GM04504 (cell line): ENCODE measurements around the gene SOX9.
"Not testable (repeated sequence)": the region's sequence is repeated elsewhere in the genome, so short reads cannot be mapped to it uniquely, and the experiment has no call there.

Experiments
- DNase-seq: peaks from one replicate; pipeline ENCODE4 v3.0.0-alpha.2; 2012; ENCODE audit warnings: low read depth

Gene SOX9

DNA sequence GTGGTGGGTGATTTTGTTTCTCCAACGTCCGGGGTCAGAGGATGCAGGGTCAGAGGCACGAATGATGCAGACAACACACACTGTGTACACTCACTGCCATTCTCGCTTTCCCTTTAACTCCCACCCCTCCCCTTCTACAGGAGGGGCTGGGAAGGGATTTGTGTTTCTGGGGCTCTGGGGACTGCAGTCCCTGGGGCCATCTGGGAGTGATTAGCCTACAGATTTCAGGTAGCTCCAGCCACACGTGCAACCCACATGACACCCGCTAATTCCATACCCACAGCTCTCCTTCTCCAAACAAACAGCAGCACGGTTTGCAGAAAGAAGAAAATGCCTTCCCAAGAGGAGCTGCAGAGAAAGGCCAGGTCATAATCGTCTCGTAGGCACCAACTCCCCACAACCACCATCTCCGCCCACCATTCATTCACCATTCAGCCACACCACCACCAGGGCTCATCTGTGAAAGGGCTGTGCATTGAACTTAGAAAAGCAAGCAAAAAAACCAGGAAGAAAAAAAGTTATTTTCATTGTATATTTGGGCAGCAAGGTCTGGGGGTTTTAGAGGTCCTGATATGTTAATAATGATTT is 9.4 kb upstream of the SOX9 start:
- DNase-seq = no peak

DNA sequence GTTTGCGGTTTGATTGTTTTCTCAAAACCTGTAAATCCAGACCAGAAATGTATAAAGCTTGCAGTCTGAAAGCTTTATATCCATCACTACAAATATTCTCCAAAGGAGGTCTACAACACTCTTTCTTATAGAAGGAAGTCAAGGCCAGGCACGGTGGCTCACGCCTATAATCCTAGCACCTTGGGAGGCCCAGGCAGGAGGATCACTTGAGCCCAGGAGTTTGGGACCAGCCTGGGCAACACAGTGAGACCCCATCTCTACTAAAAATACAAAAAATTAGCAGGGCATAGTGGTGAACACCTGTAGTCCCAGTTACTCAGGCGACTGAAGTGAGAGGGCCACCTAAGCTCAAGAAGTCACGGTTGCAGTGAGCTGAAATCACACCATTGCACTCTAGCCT is 8.9 kb upstream of the SOX9 start:
- not testable (repeated sequence) for DNase-seq

DNA sequence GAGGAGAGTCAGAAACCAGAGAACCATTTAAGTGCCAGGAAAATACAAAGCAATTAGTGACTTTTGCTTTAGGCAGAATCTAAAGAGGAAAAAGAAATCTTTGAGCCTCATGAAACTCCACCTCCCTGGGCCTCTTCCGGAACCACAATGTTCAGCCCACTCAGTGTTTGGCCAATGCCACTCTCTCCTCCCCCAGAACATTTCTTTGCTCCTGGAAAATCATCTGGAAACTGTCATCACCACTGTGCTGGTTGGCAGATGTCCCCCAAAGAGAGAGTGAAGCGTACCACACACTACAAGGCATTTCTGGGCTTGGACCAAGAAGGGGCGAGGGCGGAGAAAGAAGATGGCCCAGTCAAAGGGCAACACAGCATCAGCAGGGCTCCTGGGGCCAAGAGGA is 7.1 kb upstream of the SOX9 start:
- no peak for DNase-seq

DNA sequence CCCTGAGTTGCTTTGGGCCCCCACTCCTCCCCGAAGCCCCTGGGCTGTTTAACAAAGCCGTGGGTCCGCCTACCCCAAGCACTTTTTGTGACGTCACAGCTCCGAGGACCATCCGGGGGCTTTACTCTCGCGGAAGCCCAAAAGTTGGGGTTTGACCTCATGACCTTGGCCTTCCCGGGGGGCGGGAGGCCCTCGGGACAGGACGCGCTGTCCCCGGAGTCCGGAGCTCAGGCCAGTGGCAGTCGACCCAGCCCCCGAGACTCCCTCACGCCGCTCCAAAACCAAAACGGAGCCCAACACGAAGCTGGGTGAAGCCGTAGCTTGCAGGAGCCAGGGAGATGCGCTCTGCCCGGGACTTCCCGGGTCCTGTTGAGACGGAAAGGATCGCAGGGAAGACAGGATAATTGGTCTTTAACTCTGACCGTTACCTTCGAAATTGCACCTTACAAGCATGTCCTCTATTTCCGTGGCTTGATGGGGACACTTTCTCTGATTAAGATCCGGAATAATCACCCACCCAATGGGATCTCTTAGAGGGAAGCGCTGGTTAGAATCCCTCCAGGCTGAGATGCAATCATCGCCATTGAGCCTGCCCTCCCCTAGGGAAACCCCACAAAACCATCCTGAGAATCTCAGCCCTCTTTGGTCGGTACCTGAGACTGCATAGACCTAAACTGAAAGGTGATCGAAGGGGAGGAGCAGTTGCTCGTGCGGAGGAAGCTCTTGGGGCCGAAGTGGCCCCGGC is 4.9 kb upstream of the SOX9 start:
- no peak for DNase-seq

DNA sequence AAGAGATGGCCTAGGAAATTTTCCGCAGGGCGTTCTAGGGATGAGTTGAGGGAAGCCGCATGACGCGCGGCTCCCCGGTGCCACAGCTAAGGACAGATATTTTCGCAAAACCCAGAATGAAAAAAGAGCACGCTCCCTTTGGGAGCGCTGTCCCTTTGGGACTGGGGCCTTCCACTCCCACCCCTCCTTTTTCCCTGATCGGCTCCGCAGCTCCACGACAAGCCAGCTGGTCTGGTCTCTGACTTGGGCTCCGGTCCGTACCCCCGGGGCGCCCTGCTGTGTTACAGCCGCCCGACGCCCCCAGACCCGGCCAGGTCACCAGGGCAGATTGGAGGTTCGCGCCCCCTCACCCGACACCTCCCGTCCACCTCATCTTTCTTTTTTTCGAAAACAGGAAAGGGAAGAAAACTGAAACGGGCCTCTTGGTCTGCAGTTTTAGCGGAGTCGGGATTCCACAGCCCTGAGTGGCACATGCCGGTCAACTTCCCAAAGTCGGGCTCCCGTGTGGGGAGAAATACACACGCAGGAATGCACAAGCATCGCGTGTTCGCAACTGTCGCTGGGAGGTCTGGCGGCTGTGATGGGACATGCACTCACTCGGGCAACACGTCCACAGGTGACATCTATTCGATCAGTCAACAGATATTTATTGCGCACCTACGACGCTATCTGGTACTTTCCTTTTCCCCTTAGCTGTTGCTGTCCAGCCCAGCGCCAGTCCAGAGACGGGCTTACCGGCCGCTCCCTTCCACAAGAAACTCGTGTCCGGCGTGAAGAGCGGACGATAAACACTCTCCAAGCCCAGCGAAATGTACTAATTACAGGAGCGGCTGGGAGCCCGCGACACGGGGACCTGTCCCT is 3.9 kb upstream of the SOX9 start:
- no peak for DNase-seq

DNA sequence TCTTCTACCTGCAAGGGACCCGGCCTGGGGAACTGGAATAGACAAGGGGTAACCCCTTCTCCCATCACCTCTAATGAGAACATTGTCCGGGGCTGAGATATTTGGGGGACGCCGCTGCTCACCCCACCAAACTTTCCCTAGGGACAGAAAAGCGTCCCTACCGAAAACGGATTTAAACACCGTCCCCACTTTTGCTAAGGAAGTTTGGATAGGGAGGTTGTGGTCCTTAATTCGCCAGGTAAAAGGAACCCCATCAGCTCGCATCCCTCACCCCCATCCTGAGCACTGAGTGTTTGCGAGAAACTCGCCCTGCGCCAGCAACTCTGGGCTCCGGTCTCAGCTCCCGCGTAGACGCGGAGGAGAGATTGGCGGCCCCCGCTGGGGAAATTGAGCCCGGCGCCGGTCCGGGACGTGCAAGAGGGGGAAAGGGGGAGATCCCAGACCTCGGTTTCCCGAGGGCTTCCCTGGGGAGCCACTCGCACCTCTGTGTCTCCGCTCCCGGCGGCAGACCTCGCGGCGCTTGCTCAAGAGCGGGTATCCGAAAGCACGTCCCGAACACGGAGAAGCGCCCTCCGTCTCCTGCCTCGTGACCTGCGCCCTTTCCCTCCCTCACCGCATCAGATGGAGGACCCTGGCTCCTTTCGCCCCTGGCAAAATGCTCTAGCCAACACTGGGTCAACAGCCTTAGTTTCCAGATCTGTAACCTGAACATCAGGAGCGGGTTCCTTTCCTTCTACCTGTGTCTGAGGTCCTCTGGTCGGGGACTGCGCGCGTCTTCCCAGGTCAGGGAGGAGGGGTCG is 3.1 kb upstream of the SOX9 start:
- no peak for DNase-seq

DNA sequence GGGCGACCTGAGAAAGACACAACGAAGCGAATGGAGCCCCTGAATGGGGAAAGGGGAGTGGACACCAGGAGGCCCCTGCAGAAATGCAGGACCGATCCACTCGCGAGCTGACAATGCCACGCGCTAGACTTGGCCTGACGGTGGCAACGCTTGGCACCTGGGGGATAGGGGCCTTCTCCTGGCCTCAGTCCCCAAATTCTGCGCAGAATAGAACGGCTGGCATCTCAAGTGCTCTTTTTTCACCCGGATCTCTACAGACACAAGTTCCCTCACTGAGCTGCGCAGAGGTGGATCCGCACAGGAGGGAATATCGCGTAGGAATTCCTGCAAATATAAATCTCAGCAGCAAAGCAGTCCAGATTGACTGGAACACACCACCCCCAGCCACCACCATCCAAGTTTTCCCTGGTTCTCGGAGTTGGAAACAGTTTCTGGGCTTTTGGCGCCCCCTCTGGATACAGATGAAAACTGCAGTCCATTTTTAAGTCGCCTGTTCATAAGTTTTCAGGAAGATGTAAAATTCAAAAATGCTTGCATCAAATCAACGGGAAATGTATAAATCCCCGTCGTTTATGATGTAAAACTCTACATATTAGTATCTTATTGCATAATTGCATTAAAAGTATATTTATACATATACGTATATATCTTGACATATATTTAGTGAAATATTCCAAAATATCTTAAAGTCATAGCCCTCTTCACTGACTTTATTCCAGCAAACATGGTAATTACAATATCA is 2.3 kb upstream of the SOX9 start:
- DNase-seq = peak; percentile 51

DNA sequence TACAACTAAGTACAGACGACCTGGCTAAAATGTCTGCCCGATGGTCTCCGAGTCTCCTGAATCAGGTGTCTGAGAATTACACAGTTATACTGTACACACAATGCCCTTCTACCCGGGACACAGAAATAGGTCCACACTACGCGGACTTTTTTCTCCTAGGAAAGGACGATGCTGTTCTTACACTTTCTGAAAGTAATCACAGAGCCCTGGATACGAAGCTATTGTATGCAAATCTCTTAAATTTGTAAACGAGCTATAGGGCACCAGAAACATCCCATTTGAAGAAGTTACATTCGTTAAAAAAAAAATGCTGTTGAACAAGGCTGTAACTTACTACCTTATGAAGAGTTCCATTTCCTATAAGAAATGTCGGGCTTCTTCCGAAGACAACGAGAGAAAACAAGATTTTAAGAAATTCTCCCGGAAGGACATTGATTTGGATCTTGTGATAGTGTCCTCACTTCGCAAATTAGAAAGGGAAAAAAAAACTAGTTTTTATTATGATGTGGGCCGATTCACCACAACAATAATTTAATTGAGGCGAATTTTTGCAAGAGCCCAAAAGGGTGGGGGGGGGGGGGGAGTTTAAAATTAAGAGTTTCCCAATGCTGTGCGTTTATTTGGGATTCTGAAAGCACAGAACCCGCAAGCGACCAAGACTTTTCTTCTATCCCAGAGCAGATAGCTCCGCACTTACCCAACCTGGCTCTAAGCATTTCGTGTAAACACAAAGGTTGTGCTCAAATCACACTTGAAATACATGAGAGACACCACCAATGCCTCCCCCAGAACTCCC is 1.5 kb upstream of the SOX9 start:
- no peak for DNase-seq

DNA sequence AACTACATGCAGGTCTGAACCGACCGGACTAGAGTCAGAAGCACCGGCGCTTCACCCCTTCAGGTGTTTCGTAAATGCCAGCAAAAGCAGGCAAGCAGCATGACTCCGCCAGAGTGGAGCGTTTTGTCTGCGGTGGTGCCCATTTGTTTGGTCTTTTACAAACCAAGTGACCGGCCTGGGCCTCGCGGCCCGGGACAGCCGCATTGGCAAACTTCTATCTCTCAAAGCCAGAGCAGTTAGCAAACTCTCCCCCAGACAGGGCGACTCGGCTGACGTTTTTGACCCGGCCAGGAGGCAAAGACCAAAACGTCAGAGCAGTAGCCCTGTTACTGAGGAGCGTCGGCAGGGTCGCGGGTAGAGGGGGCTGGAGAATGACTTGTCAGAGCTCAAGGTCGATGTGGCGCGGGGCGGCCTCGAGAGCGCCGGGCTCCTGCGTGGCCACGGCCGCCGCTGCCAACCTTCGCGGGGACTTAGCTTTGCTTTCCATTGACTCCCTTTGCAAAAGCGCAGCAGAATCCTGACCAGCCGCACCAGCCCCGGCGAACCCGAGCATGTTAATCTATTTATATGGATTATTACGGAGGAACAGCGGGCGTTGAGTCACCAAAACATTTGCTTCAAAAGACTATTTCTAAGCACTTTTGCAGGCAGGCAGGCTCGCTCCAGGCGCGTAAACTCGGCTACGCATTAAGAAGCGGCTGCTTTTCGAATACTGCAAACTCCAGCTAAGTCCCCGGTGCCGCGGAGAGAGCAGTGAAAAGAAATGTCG is 763 bp upstream of the SOX9 start:
- no peak for DNase-seq

DNA sequence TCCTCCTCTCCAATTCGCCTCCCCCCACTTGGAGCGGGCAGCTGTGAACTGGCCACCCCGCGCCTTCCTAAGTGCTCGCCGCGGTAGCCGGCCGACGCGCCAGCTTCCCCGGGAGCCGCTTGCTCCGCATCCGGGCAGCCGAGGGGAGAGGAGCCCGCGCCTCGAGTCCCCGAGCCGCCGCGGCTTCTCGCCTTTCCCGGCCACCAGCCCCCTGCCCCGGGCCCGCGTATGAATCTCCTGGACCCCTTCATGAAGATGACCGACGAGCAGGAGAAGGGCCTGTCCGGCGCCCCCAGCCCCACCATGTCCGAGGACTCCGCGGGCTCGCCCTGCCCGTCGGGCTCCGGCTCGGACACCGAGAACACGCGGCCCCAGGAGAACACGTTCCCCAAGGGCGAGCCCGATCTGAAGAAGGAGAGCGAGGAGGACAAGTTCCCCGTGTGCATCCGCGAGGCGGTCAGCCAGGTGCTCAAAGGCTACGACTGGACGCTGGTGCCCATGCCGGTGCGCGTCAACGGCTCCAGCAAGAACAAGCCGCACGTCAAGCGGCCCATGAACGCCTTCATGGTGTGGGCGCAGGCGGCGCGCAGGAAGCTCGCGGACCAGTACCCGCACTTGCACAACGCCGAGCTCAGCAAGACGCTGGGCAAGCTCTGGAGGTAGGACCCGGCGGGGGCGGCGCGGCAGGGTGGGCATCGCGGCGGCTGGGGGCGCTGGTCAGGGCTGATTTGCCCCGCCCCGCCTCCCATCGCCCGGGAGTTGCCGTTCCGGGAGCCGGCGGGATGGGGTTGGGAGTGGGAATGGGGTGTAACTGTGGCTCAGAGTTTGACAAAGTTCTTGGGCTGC is 567 bp downstream of the SOX9 start:
- DNase-seq = no peak

DNA sequence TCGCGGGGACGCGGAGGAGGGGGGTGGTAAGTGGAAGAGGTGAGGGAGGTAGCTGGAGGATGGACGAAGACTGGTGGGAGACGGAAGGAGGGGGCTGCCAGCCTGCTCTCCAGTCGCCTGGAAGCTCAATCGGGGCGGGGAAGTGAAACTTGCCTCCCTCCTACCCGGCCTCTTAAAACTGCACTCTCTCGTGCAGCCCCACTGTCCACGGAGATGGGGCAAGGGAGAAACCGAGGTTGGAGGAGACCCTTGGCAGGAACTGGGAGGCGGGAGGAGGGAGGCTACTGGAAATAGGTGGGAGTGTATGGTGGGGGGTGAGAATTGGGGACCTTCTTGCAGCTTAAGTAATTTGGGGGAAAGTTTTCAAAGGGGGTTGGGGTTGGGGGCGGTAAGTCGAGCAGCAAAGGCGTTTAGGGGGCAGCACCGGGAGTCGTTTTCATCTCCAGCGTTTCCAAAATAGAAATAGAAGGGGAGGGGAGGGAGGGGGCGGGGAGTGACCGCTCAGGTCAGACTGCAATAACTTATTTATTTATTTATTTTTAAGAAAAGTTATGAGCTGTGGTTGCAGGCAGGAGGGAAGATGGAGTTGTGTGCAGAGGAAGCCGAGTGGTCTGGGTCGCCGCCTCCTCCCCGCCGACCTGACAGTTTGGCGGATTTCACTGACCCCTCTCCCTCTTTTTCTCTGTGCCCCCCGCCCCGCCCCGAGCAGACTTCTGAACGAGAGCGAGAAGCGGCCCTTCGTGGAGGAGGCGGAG is 1.4 kb downstream of the SOX9 start:
- DNase-seq = no peak

DNA sequence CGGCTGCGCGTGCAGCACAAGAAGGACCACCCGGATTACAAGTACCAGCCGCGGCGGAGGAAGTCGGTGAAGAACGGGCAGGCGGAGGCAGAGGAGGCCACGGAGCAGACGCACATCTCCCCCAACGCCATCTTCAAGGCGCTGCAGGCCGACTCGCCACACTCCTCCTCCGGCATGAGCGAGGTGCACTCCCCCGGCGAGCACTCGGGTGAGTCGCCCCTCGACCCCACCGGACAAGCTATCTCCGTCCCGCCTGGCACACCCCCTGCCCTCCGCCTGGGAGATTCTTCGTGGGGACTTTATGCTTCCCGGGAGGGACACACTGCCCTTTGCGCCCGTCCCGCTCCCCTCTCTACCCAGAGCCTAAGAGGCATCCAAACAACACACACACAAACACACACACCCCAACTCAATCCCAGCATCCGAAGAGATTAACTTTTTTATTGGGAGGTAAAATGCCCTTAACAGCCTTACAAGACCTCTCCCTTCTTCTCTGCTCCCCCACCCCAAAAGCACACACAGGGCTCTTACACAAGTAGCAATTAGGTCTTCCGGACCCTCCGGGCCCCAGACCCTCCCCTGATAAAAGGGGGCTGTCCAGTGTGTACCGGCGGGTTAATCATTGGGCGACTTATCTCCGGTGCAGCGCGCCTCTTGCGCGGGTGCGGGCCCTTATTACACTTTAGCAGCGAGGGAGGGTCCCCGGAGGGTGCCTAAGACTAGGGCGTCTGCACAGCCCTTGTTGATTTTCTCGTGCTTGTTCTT is 2.1 kb downstream of the SOX9 start:
- no peak for DNase-seq

DNA sequence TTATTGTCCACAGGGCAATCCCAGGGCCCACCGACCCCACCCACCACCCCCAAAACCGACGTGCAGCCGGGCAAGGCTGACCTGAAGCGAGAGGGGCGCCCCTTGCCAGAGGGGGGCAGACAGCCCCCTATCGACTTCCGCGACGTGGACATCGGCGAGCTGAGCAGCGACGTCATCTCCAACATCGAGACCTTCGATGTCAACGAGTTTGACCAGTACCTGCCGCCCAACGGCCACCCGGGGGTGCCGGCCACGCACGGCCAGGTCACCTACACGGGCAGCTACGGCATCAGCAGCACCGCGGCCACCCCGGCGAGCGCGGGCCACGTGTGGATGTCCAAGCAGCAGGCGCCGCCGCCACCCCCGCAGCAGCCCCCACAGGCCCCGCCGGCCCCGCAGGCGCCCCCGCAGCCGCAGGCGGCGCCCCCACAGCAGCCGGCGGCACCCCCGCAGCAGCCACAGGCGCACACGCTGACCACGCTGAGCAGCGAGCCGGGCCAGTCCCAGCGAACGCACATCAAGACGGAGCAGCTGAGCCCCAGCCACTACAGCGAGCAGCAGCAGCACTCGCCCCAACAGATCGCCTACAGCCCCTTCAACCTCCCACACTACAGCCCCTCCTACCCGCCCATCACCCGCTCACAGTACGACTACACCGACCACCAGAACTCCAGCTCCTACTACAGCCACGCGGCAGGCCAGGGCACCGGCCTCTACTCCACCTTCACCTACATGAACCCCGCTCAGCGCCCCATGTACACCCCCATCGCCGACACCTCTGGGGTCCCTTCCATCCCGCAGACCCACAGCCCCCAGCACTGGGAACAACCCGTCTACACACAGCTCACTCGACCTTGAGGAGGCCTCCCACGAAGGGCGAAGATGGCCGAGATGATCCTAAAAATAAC is 3.0 kb downstream of the SOX9 start:
- no peak for DNase-seq

DNA sequence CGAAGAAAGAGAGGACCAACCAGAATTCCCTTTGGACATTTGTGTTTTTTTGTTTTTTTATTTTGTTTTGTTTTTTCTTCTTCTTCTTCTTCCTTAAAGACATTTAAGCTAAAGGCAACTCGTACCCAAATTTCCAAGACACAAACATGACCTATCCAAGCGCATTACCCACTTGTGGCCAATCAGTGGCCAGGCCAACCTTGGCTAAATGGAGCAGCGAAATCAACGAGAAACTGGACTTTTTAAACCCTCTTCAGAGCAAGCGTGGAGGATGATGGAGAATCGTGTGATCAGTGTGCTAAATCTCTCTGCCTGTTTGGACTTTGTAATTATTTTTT is 3.6 kb downstream of the SOX9 start:
- no peak for DNase-seq

DNA sequence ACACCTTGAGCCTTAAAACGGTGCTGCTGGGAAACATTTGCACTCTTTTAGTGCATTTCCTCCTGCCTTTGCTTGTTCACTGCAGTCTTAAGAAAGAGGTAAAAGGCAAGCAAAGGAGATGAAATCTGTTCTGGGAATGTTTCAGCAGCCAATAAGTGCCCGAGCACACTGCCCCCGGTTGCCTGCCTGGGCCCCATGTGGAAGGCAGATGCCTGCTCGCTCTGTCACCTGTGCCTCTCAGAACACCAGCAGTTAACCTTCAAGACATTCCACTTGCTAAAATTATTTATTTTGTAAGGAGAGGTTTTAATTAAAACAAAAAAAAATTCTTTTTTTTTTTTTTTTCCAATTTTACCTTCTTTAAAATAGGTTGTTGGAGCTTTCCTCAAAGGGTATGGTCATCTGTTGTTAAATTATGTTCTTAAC is 4.4 kb downstream of the SOX9 start:
- DNase-seq = no peak

DNA sequence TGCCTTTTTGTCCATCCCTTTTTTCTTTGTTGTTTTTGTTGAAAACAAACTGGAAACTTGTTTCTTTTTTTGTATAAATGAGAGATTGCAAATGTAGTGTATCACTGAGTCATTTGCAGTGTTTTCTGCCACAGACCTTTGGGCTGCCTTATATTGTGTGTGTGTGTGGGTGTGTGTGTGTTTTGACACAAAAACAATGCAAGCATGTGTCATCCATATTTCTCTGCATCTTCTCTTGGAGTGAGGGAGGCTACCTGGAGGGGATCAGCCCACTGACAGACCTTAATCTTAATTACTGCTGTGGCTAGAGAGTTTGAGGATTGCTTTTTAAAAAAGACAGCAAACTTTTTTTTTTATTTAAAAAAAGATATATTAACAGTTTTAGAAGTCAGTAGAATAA is 4.9 kb downstream of the SOX9 start:
- DNase-seq = no peak
